Fibroblast of the aortic adventitia (primary cell): ENCODE measurements around the gene KRTAP13-3. TPM values are rescaled to one million over a fixed set of nuclear protein-coding genes. Genes with fewer than 3 reads are reported as not detected.

Experiments used
- DNase-seq: peaks from one replicate; pipeline ENCODE4 v3.0.0-alpha.2; 2010; ENCODE audit warnings: low read depth
- H3K4me3 ChIP-seq: 2 replicates; pipeline ENCODE4 v1.5.1; 2011; ENCODE audit warnings: low read depth, mild to moderate bottlenecking, control low read depth, low read length, moderate library complexity
- CTCF ChIP-seq: IDR thresholded peaks from 2 replicates; pipeline ENCODE4 v1.5.1; 2011; ENCODE audit warnings: mild to moderate bottlenecking, low read length, control low read depth, inconsistent platforms; ENCODE audit not compliant: insufficient read depth
- total RNA-seq: library from RNA; depleted of rRNA; stranded (reverse); fragments of >200 nt; gene quantifications from 2 replicates; pipeline ENCODE4 v1.2.3, GENCODE V29; 2012; ENCODE audit warnings: low replicate concordance

KRTAP13-3 gene
- total RNA-seq, 1 donor = not detected

GRCh38 chr21:30415993-30416392 lies 9.7 kb downstream of the KRTAP13-3 start:
- H3K4me3 ChIP-seq = no peak overlapping the region
- DNase-seq = no peak
- TF ChIP-seq CTCF = no peak

GRCh38 chr21:30408782-30409494 lies 16.8 kb downstream of the KRTAP13-3 start:
- no peak for TF ChIP-seq CTCF
- H3K4me3 ChIP-seq = no peak overlapping the region
- DNase-seq = peak; percentile 1

GRCh38 chr21:30395731-30396130 lies 30.0 kb downstream of the KRTAP13-3 start, which contains the start of gene KRTAP13-1:
KRTAP13-1 (plus strand) TSS chr21:30396031; CDS start chr21:30396087, 56 bp downstream.
- no peak for TF ChIP-seq CTCF
- DNase-seq = no peak
- H3K4me3 ChIP-seq = no peak within 1 kb of the TSS

GRCh38 chr21:30391492-30392025 lies 34.2 kb downstream of the KRTAP13-3 start:
- DNase-seq = no peak
- no peak overlapping the region for H3K4me3 ChIP-seq
- TF ChIP-seq CTCF = no peak

- H3K4me3 ChIP-seq = no peak overlapping the region
- TF ChIP-seq CTCF = no peak
- DNase-seq = no peak
Observed at GRCh38 chr21:30382201-30382600, 43.5 kb downstream of the KRTAP13-3 start.

Other genes with a start within 250 kb of the KRTAP13-3 start
- not detected in 2 replicates for gene CLDN8, start 209.8 kb downstream of the KRTAP13-3 start, total RNA-seq
- not detected in 2 replicates for gene KRTAP24-1, start 143.0 kb downstream of the KRTAP13-3 start, total RNA-seq
- gene KRTAP25-1, start 136.4 kb downstream of the KRTAP13-3 start, total RNA-seq = not detected in 2 replicates
- not detected in 2 replicates for gene KRTAP26-1, start 105.6 kb downstream of the KRTAP13-3 start, total RNA-seq
- gene KRTAP27-1, start 88.2 kb downstream of the KRTAP13-3 start, total RNA-seq = not detected in 2 replicates
- not detected in 2 replicates for gene KRTAP23-1, start 77.3 kb downstream of the KRTAP13-3 start, total RNA-seq
- not detected in 2 replicates for gene KRTAP13-2, start 53.7 kb downstream of the KRTAP13-3 start, total RNA-seq
- gene KRTAP13-1, start 29.9 kb downstream of the KRTAP13-3 start, total RNA-seq = not detected in 2 replicates
- gene KRTAP13-4, start 4.3 kb upstream of the KRTAP13-3 start, total RNA-seq = not detected in 2 replicates
- not detected in 2 replicates for gene KRTAP15-1, start 14.3 kb upstream of the KRTAP13-3 start, total RNA-seq
- gene KRTAP19-1, start 54.4 kb upstream of the KRTAP13-3 start, total RNA-seq = not detected in 2 replicates
- gene KRTAP19-2, start 61.5 kb upstream of the KRTAP13-3 start, total RNA-seq = not detected in 2 replicates
- not detected in 2 replicates for gene KRTAP19-3, start 66.1 kb upstream of the KRTAP13-3 start, total RNA-seq
- not detected in 2 replicates for gene KRTAP19-4, start 71.2 kb upstream of the KRTAP13-3 start, total RNA-seq
- gene KRTAP19-5, start 76.2 kb upstream of the KRTAP13-3 start, total RNA-seq = not detected in 2 replicates
- not detected in 2 replicates for gene KRTAP19-6, start 115.9 kb upstream of the KRTAP13-3 start, total RNA-seq
- not detected in 2 replicates for gene KRTAP19-7, start 135.4 kb upstream of the KRTAP13-3 start, total RNA-seq
- gene KRTAP22-2, start 164.5 kb upstream of the KRTAP13-3 start, total RNA-seq = not detected in 2 replicates
- gene KRTAP6-3, start 166.5 kb upstream of the KRTAP13-3 start, total RNA-seq = not detected in 2 replicates
- gene KRTAP6-2, start 173.0 kb upstream of the KRTAP13-3 start, total RNA-seq = not detected in 2 replicates
- gene KRTAP22-1, start 175.2 kb upstream of the KRTAP13-3 start, total RNA-seq = not detected in 2 replicates
- gene KRTAP6-1, start 188.0 kb upstream of the KRTAP13-3 start, total RNA-seq = not detected in 2 replicates
- not detected in 2 replicates for gene KRTAP20-1, start 190.5 kb upstream of the KRTAP13-3 start, total RNA-seq
- gene KRTAP20-4, start 194.7 kb upstream of the KRTAP13-3 start, total RNA-seq = not detected in 2 replicates
- not detected in 2 replicates for gene KRTAP20-2, start 209.3 kb upstream of the KRTAP13-3 start, total RNA-seq
- not detected in 2 replicates for gene KRTAP20-3, start 216.9 kb upstream of the KRTAP13-3 start, total RNA-seq